ENCODE data around the gene SSH2. TPM values are rescaled to one million over a fixed set of nuclear protein-coding genes. Genes with fewer than 3 reads are reported as not detected.

SSH2 gene
- total and polyA plus RNA-seq, 4 donors, result 7.5 to 14.1 (median 11.2) TPM

DNA sequence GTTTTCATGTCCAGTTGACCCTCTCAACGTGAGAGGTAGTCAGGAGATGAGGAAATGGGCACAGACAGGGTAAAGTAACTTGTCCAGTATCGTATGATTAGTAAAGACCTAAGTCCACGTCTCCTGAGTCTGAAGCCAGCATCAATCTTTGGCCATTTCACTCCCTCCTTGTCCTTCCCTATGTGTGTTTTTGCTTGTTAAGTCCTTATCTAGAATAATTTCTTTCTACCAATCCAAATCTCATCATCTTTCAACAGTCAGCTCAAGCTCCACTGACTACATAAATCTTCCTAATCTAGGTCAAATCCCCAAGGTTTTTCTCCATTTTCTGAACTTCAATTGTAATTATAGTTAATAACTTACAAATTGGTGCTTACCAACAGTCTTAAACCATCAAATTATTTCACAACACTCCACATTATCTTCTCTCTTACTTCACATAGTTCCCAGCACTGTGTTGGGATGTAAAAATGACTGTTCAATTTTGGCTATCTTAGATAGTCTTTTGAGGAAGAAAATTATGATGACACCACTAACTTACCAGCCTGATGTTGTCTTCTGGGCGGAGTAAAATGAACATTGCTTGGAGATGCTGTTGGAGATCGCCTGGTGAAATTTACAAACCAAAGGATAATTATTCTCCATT lies 235.0 kb downstream of the SSH2 start:
- H3K27me3 ChIP-seq (ENCODE audit: control insufficient read depth in 4 of 4, insufficient read depth in 4 of 4, low read length in 3 of 4), result no peaks in the 10 kb centered on the region
- H3K9me3 ChIP-seq (ENCODE audit: control insufficient read depth in 4 of 4, low read length in 3 of 4), result no peaks in the 10 kb centered on the region
- H3K9ac ChIP-seq (ENCODE audit: low read depth in 1 of 2, low read length in 2 of 2), result no peak overlapping the region
- DNase-seq (ENCODE audit: low spot score), result no peak
- no peak overlapping the region for H3K27ac ChIP-seq (ENCODE audit: low read depth in 1 of 2, low read length in 2 of 2)
- TF ChIP-seq HNF4A (conservative IDR thresholded peaks at IDR 0.05) (no peak), RXRA (IDR thresholded peaks at IDR 0.05) (no peak), NR2F2 (IDR thresholded peaks at IDR 0.05) (no peak), YY1 (IDR thresholded peaks at IDR 0.05) (no peak), SP1 (IDR thresholded peaks at IDR 0.05) (no peak), RAD21 (IDR thresholded peaks at IDR 0.05) (no peak), FOXA2 (IDR thresholded peaks at IDR 0.05) (no peak), HNF4G (IDR thresholded peaks at IDR 0.05) (no peak), FOXA1 (IDR thresholded peaks at IDR 0.05) (no peak), JUND (IDR thresholded peaks at IDR 0.05) (no peak), EGR1 (IDR thresholded peaks at IDR 0.05; ENCODE audit: low read depth in 2 of 2) (no peak), TAF1 (conservative IDR thresholded peaks at IDR 0.05) (no peak)
- TF ChIP-seq, protein P1, sequence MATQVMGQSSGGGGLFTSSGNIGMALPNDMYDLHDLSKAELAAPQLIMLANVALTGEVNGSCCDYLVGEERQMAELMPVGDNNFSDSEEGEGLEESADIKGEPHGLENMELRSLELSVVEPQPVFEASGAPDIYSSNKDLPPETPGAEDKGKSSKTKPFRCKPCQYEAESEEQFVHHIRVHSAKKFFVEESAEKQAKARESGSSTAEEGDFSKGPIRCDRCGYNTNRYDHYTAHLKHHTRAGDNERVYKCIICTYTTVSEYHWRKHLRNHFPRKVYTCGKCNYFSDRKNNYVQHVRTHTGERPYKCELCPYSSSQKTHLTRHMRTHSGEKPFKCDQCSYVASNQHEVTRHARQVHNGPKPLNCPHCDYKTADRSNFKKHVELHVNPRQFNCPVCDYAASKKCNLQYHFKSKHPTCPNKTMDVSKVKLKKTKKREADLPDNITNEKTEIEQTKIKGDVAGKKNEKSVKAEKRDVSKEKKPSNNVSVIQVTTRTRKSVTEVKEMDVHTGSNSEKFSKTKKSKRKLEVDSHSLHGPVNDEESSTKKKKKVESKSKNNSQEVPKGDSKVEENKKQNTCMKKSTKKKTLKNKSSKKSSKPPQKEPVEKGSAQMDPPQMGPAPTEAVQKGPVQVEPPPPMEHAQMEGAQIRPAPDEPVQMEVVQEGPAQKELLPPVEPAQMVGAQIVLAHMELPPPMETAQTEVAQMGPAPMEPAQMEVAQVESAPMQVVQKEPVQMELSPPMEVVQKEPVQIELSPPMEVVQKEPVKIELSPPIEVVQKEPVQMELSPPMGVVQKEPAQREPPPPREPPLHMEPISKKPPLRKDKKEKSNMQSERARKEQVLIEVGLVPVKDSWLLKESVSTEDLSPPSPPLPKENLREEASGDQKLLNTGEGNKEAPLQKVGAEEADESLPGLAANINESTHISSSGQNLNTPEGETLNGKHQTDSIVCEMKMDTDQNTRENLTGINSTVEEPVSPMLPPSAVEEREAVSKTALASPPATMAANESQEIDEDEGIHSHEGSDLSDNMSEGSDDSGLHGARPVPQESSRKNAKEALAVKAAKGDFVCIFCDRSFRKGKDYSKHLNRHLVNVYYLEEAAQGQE (IDR thresholded peaks at IDR 0.05), result no peak
- TF ChIP-seq, protein P2, sequence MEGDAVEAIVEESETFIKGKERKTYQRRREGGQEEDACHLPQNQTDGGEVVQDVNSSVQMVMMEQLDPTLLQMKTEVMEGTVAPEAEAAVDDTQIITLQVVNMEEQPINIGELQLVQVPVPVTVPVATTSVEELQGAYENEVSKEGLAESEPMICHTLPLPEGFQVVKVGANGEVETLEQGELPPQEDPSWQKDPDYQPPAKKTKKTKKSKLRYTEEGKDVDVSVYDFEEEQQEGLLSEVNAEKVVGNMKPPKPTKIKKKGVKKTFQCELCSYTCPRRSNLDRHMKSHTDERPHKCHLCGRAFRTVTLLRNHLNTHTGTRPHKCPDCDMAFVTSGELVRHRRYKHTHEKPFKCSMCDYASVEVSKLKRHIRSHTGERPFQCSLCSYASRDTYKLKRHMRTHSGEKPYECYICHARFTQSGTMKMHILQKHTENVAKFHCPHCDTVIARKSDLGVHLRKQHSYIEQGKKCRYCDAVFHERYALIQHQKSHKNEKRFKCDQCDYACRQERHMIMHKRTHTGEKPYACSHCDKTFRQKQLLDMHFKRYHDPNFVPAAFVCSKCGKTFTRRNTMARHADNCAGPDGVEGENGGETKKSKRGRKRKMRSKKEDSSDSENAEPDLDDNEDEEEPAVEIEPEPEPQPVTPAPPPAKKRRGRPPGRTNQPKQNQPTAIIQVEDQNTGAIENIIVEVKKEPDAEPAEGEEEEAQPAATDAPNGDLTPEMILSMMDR (IDR thresholded peaks at IDR 0.05; ENCODE audit: low read depth, low read length, missing input control), result no peak
- TF ChIP-seq, protein P3, sequence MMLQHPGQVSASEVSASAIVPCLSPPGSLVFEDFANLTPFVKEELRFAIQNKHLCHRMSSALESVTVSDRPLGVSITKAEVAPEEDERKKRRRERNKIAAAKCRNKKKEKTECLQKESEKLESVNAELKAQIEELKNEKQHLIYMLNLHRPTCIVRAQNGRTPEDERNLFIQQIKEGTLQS (IDR thresholded peaks at IDR 0.05), result no peak
- TF ChIP-seq, protein P4, sequence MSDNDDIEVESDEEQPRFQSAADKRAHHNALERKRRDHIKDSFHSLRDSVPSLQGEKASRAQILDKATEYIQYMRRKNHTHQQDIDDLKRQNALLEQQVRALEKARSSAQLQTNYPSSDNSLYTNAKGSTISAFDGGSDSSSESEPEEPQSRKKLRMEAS (IDR thresholded peaks at IDR 0.05), result no peak
- TF ChIP-seq, protein P5, sequence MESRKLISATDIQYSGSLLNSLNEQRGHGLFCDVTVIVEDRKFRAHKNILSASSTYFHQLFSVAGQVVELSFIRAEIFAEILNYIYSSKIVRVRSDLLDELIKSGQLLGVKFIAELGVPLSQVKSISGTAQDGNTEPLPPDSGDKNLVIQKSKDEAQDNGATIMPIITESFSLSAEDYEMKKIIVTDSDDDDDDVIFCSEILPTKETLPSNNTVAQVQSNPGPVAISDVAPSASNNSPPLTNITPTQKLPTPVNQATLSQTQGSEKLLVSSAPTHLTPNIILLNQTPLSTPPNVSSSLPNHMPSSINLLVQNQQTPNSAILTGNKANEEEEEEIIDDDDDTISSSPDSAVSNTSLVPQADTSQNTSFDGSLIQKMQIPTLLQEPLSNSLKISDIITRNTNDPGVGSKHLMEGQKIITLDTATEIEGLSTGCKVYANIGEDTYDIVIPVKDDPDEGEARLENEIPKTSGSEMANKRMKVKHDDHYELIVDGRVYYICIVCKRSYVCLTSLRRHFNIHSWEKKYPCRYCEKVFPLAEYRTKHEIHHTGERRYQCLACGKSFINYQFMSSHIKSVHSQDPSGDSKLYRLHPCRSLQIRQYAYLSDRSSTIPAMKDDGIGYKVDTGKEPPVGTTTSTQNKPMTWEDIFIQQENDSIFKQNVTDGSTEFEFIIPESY (IDR thresholded peaks at IDR 0.05), result no peak
- WGBS, result 91% methylated on average over 5 of the region's 5 CpGs
- H3K4me3 ChIP-seq (ENCODE audit: low read depth in 1 of 3, low read length in 3 of 3), result no peak overlapping the region
- no peaks in the 10 kb centered on the region for H3K4me1 ChIP-seq (ENCODE audit: control insufficient read depth in 4 of 4, insufficient read depth in 4 of 4, low read length in 3 of 4)
- no peaks in the 10 kb centered on the region for H3K36me3 ChIP-seq (ENCODE audit: control insufficient read depth in 4 of 4, insufficient read depth in 3 of 4, low read depth in 1 of 4, low read length in 3 of 4)
